Lower leg skin (tissue), 3 donors: ENCODE measurements around the gene LIN54.

ENCODE experiments used
- CTCF ChIP-seq, 3 donors: fragments of 450-650 bp; IDR thresholded peaks; one replicate each; pipeline ENCODE4 v1.5.1; 2016; ENCODE audit warnings: antibody characterized with exemption in 3 of 3, mild to moderate bottlenecking in 3 of 3, moderate library complexity in 2 of 3
- POLR2A ChIP-seq, 2 donors: fragments of 450-650 bp; IDR thresholded peaks; one replicate each; pipeline ENCODE4 v1.6.1; 2016 to 2017; ENCODE audit warnings: antibody characterized with exemption in 2 of 2, mild to moderate bottlenecking in 1 of 2, moderate library complexity in 1 of 2

DNA sequence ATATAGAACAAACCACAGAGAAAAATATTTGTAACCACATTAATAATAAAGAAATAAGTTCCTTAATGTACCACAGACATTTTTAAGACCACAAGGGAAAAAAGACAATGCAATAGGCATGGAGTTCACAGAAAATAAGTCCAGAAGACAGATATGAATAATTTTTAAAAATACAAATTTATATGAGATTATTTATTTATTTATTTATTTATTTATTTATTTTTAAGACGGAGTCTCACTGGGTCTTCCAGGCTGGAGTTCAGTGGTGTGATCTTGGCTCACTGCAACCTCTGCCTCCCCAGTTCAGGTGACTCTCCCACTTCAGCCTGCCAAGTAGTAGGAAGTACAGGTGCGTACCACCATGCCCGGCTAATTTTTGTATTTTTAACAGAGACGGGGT lies 56.4 kb downstream of the LIN54 start:
- TF ChIP-seq CTCF (IDR thresholded peaks at IDR 0.05) = no peak
- no peak for TF ChIP-seq POLR2A (IDR thresholded peaks at IDR 0.05)
